ENCODE results near the gene NFYA.

NFYA gene

GRCh38 chr6:41054511-41054910 lies 18.3 kb upstream of the NFYA start:
- Histone ChIP-seq H3K4me1 (ENCODE audit: control insufficient read depth, insufficient read depth, low read length) (no peaks in the 10 kb centered on the region), H3K4me3 (ENCODE audit: low read depth, low read length) (no peak overlapping the region), H3K36me3 (ENCODE audit: control insufficient read depth in 2 of 2, insufficient read depth in 1 of 2, low read length in 2 of 2) (no peaks in the 10 kb centered on the region), H3K9me3 (ENCODE audit: control insufficient read depth, insufficient read depth, low read depth, low read length) (no peaks in the 10 kb centered on the region), H3K27ac (ENCODE audit: extremely low read depth, low read depth, low read length) (no peak overlapping the region)
- POLR2A ChIA-PET, result no interaction called here
- TF ChIP-seq ZNF146 (tag by site-specific recombination; IDR thresholded peaks at IDR 0.05) (no peak), ZNF138 (tag by site-specific recombination; IDR thresholded peaks at IDR 0.05; ENCODE audit: borderline replicate concordance) (no peak), RBAK (tag by site-specific recombination; IDR thresholded peaks at IDR 0.05) (no peak), ZFP41 (tag by site-specific recombination; IDR thresholded peaks at IDR 0.05; ENCODE audit: borderline replicate concordance) (no peak), ZNF830 (tag by site-specific recombination; IDR thresholded peaks at IDR 0.05; ENCODE audit: low read depth) (no peak), ZNF623 (tag by site-specific recombination; IDR thresholded peaks at IDR 0.05) (no peak), ZNF530 (tag by site-specific recombination; IDR thresholded peaks at IDR 0.05; ENCODE audit: low read depth) (no peak), ZNF426 (tag by site-specific recombination; IDR thresholded peaks at IDR 0.05) (no peak), HOXA7 (CRISPR knock-in tag; IDR thresholded peaks at IDR 0.05; ENCODE audit: borderline replicate concordance) (no peak), ZNF433 (tag by site-specific recombination; IDR thresholded peaks at IDR 0.05; ENCODE audit: low read depth) (no peak), ZNF629 (tag by site-specific recombination; IDR thresholded peaks at IDR 0.05) (no peak), ZNF112 (tag by site-specific recombination; IDR thresholded peaks at IDR 0.05) (no peak), ZFP69B (tag by site-specific recombination; IDR thresholded peaks at IDR 0.05) (no peak), KLF9 (tag by site-specific recombination; IDR thresholded peaks at IDR 0.05; ENCODE audit: low read depth) (no peak), ZNF837 (tag by site-specific recombination; IDR thresholded peaks at IDR 0.05) (no peak), ZNF324 (tag by site-specific recombination; IDR thresholded peaks at IDR 0.05) (no peak)
- TF ChIP-seq, protein P1, sequence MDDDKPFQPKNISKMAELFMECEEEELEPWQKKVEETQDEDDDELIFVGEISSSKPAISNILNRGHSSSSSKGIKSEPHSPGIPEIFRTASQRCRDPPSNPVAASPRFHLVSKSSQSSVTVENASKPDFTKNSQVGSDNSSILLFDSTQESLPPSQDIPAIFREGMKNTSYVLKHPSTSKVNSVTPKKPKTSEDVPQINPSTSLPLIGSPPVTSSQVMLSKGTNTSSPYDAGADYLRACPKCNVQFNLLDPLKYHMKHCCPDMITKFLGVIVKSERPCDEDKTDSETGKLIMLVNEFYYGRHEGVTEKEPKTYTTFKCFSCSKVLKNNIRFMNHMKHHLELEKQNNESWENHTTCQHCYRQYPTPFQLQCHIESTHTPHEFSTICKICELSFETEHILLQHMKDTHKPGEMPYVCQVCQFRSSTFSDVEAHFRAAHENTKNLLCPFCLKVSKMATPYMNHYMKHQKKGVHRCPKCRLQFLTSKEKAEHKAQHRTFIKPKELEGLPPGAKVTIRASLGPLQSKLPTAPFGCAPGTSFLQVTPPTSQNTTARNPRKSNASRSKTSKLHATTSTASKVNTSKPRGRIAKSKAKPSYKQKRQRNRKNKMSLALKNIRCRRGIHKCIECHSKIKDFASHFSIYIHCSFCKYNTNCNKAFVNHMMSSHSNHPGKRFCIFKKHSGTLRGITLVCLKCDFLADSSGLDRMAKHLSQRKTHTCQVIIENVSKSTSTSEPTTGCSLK (tag by site-specific recombination; IDR thresholded peaks at IDR 0.05), result no peak
- CTCF ChIA-PET, result interaction anchor here (0.7 to 10.6 kb wide), 6 partner anchors 9 to 27 kb away, joined by 3 to 100 read pairs (median 4); partner anchors contain the start of genes TSPO2 and UNC5CL

DNA sequence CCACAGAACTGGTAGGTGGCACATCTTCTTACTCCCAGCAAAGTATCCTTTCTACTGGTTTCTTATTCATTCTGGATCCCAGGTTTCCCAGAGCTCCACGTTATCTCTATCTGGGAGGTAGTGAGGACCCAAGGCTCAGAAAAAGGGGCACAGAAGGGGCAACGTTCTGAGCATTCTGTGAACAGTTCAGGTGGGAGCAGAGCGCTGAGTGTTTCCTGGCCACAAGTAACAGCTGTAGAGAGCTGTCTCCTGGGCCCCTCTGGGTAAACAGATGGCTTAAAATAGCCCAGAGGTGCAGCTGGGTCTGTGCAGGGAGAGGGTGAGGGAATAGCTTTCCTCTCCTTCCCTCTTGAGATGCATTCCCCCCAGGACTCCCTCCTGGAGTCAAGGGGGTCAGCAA lies 17.6 kb upstream of the NFYA start:
- ChIA-PET POLR2A (interaction anchor here (1.5 kb wide), 1 partner anchor 18 kb away, joined by 4 read pairs; no protein-coding TSS in a partner anchor), CTCF (interaction anchor here (0.5 to 10.6 kb wide), 9 partner anchors 9 to 231 kb away, joined by 3 to 100 read pairs (median 4); partner anchors contain the start of genes TSPO2 and UNC5CL)
- no peak overlapping the region for H3K4me3 ChIP-seq (ENCODE audit: low read depth, low read length)
- H3K9me3 ChIP-seq (ENCODE audit: control insufficient read depth, insufficient read depth, low read depth, low read length), result no peaks in the 10 kb centered on the region
- H3K36me3 ChIP-seq (ENCODE audit: control insufficient read depth in 2 of 2, insufficient read depth in 1 of 2, low read length in 2 of 2), result no peaks in the 10 kb centered on the region
- no peaks in the 10 kb centered on the region for H3K4me1 ChIP-seq (ENCODE audit: control insufficient read depth, insufficient read depth, low read length)
- H3K27ac ChIP-seq (ENCODE audit: extremely low read depth, low read depth, low read length), result no peak overlapping the region
- TF ChIP-seq, protein P2, sequence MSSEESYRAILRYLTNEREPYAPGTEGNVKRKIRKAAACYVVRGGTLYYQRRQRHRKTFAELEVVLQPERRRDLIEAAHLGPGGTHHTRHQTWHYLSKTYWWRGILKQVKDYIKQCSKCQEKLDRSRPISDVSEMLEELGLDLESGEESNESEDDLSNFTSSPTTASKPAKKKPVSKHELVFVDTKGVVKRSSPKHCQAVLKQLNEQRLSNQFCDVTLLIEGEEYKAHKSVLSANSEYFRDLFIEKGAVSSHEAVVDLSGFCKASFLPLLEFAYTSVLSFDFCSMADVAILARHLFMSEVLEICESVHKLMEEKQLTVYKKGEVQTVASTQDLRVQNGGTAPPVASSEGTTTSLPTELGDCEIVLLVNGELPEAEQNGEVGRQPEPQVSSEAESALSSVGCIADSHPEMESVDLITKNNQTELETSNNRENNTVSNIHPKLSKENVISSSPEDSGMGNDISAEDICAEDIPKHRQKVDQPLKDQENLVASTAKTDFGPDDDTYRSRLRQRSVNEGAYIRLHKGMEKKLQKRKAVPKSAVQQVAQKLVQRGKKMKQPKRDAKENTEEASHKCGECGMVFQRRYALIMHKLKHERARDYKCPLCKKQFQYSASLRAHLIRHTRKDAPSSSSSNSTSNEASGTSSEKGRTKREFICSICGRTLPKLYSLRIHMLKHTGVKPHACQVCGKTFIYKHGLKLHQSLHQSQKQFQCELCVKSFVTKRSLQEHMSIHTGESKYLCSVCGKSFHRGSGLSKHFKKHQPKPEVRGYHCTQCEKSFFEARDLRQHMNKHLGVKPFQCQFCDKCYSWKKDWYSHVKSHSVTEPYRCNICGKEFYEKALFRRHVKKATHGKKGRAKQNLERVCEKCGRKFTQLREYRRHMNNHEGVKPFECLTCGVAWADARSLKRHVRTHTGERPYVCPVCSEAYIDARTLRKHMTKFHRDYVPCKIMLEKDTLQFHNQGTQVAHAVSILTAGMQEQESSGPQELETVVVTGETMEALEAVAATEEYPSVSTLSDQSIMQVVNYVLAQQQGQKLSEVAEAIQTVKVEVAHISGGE (tag by site-specific recombination; conservative IDR thresholded peaks at IDR 0.05; ENCODE audit: low read depth), result no peak
- TF ChIP-seq ZNF610 (tag by site-specific recombination; IDR thresholded peaks at IDR 0.05; ENCODE audit: borderline replicate concordance) (no peak), KLF8 (tag by site-specific recombination; IDR thresholded peaks at IDR 0.05) (no peak), ZNF121 (tag by site-specific recombination; IDR thresholded peaks at IDR 0.05) (no peak), SALL2 (tag by site-specific recombination; IDR thresholded peaks at IDR 0.05; ENCODE audit: borderline replicate concordance) (no peak), ZNF248 (tag by site-specific recombination; IDR thresholded peaks at IDR 0.05) (no peak), ZNF202 (tag by site-specific recombination; IDR thresholded peaks at IDR 0.05; ENCODE audit: borderline replicate concordance) (no peak)
- TF ChIP-seq, protein P3, sequence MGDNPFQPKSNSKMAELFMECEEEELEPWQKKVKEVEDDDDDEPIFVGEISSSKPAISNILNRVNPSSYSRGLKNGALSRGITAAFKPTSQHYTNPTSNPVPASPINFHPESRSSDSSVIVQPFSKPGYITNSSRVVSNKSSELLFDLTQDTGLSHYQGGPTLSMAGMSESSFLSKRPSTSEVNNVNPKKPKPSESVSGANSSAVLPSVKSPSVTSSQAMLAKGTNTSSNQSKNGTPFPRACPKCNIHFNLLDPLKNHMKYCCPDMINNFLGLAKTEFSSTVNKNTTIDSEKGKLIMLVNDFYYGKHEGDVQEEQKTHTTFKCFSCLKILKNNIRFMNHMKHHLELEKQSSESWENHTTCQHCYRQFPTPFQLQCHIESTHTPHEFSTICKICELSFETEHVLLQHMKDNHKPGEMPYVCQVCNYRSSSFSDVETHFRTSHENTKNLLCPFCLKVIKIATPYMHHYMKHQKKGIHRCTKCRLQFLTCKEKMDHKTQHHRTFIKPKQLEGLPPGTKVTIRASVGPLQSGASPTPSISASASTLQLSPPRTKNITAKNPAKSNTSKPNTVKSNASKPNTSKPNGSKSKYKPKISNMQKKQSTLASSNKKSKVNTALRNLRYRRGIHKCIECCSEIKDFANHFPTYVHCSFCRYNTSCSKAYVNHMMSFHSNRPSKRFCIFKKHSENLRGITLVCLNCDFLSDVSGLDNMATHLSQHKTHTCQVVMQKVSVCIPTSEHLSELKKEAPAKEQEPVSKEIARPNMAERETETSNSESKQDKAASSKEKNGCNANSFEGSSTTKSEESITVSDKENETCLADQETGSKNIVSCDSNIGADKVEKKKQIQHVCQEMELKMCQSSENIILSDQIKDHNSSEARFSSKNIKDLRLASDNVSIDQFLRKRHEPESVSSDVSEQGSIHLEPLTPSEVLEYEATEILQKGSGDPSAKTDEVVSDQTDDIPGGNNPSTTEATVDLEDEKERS (tag by site-specific recombination; IDR thresholded peaks at IDR 0.05), result no peak
- TF ChIP-seq, protein P4, sequence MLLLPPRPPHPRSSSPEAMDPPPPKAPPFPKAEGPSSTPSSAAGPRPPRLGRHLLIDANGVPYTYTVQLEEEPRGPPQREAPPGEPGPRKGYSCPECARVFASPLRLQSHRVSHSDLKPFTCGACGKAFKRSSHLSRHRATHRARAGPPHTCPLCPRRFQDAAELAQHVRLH (tag by site-specific recombination; IDR thresholded peaks at IDR 0.05), result no peak

All from HEK293 (cell line).